Type B pancreatic cell (in vitro differentiated cells): ENCODE data around the gene PRICKLE2. TPM values are rescaled to one million over a fixed set of nuclear protein-coding genes. Genes with fewer than 3 reads are reported as not detected.
A peak's percentile ranks its signal among the peaks of the same experiment; 100 is the strongest.

Experiments used
- DNase-seq: peaks from one replicate; pipeline ENCODE4 v3.0.0; 2021; ENCODE audit warnings: mixed read lengths; ENCODE audit not compliant: unreplicated experiment; ENCODE audit errors: extremely low spot score
- H3K27ac Mint-ChIP-seq: 2 replicates; pipeline ENCODE4 v1.8.0; 2021; ENCODE audit warnings: mild to moderate bottlenecking, mixed read lengths
- H3K27me3 Mint-ChIP-seq: 2 replicates; pipeline ENCODE4 v1.8.0; 2021; ENCODE audit warnings: mixed read lengths
- H3K36me3 Mint-ChIP-seq: 2 replicates; pipeline ENCODE4 v1.8.0; 2021; ENCODE audit warnings: mixed read lengths
- H3K4me1 Mint-ChIP-seq: one replicate; pipeline ENCODE4 v1.8.0; 2021; ENCODE audit warnings: mixed read lengths; ENCODE audit not compliant: unreplicated experiment
- H3K4me3 Mint-ChIP-seq: 2 replicates; pipeline ENCODE4 v1.8.0; 2021; ENCODE audit warnings: mild to moderate bottlenecking, mixed read lengths
- H3K9me3 Mint-ChIP-seq: 2 replicates; pipeline ENCODE4 v1.8.0; 2021; ENCODE audit warnings: mixed read lengths
- CTCF ChIP-seq: fragments of 200-600 bp; sonication (generic); conservative IDR thresholded peaks from 2 replicates; pipeline ENCODE4 v1.5.0; 2021; ENCODE audit warnings: antibody characterized with exemption, mild to moderate bottlenecking
- total RNA-seq: library from RNA; stranded (reverse); gene quantifications from 2 replicates; pipeline ENCODE4 v1.2.1, GENCODE V29; 2021; ENCODE audit warnings: low replicate concordance

PRICKLE2 gene
- total RNA-seq, 1 donor from 2014 or later, result 23.6 TPM

- H3K4me1 Mint-ChIP-seq, result peaks cover 32% of the 10 kb centered on the region
- DNase-seq, result no peak
- H3K9me3 Mint-ChIP-seq, result peaks cover 19% of the 10 kb centered on the region
- H3K4me3 Mint-ChIP-seq, result no peak overlapping the region
- H3K36me3 Mint-ChIP-seq, result peaks cover 29% of the 10 kb centered on the region
- no peak for TF ChIP-seq CTCF
- H3K27ac Mint-ChIP-seq, result no peak overlapping the region
- H3K27me3 Mint-ChIP-seq, result no peaks in the 10 kb centered on the region
Measured at GRCh38 chr3:64239841-64240240, 14.6 kb upstream of the PRICKLE2 start.

- Mint-ChIP-seq H3K27me3 (no peaks in the 10 kb centered on the region), H3K4me1 (peaks cover 28% of the 10 kb centered on the region), H3K36me3 (peaks cover 33% of the 10 kb centered on the region), H3K9me3 (peaks cover 22% of the 10 kb centered on the region), H3K4me3 (peak overlapping the region; percentile 74), H3K27ac (peak overlapping the region; percentile 91)
- TF ChIP-seq CTCF, result no peak
- DNase-seq, result no peak
Measured at GRCh38 chr3:64238971-64239667, 13.9 kb upstream of the PRICKLE2 start.

- Mint-ChIP-seq H3K36me3 (peaks cover 39% of the 10 kb centered on the region), H3K27ac (no peak overlapping the region), H3K4me3 (no peak overlapping the region), H3K9me3 (peaks cover 18% of the 10 kb centered on the region), H3K27me3 (no peaks in the 10 kb centered on the region), H3K4me1 (peaks cover 21% of the 10 kb centered on the region)
- TF ChIP-seq CTCF, result no peak
- DNase-seq, result no peak
Measured at GRCh38 chr3:64237083-64237482, 11.8 kb upstream of the PRICKLE2 start.

- DNase-seq, result no peak
- Mint-ChIP-seq H3K4me1 (peaks cover 13% of the 10 kb centered on the region), H3K4me3 (no peak overlapping the region), H3K27ac (no peak overlapping the region), H3K36me3 (peaks cover 39% of the 10 kb centered on the region), H3K27me3 (no peaks in the 10 kb centered on the region), H3K9me3 (peaks cover 18% of the 10 kb centered on the region)
- TF ChIP-seq CTCF, result no peak
Measured at GRCh38 chr3:64235605-64236004, 10.3 kb upstream of the PRICKLE2 start.

GRCh38 chr3:64234571-64234970 lies 9.3 kb upstream of the PRICKLE2 start:
- H3K36me3 Mint-ChIP-seq, result peaks cover 39% of the 10 kb centered on the region
- H3K4me3 Mint-ChIP-seq, result no peak overlapping the region
- peaks cover 15% of the 10 kb centered on the region for H3K4me1 Mint-ChIP-seq
- TF ChIP-seq CTCF, result no peak
- DNase-seq, result no peak
- no peaks in the 10 kb centered on the region for H3K27me3 Mint-ChIP-seq
- H3K27ac Mint-ChIP-seq, result no peak overlapping the region
- peaks cover 18% of the 10 kb centered on the region for H3K9me3 Mint-ChIP-seq
